HepG2 (cell line): ENCODE results near the gene VPS54. TPM values are rescaled to one million over a fixed set of nuclear protein-coding genes. Genes with fewer than 3 reads are reported as not detected.

Experiments used
- ATF7-NPFF ChIP-seq: sonication (generic); formaldehyde crosslinking; IDR thresholded peaks from 2 replicates; pipeline ENCODE4 v1.8.1; 2023; ENCODE audit warnings: mild to moderate bottlenecking, low read depth, missing genetic modification reagents, moderate library complexity
- BRF2 ChIP-seq: sonication (generic); formaldehyde crosslinking; IDR thresholded peaks from 2 replicates; pipeline ENCODE4 v1.8.1; 2022; ENCODE audit warnings: mild to moderate bottlenecking, missing genetic modification reagents
- FLYWCH1 ChIP-seq: sonication (generic); formaldehyde crosslinking; IDR thresholded peaks from 2 replicates; pipeline ENCODE4 v1.8.1; 2023; ENCODE audit warnings: mild to moderate bottlenecking, missing genetic modification reagents
- IRF2 ChIP-seq: IDR thresholded peaks from 2 replicates; pipeline ENCODE4 v1.6.1; 2018; ENCODE audit warnings: missing genetic modification reagents, missing compliant biosample characterization
- JDP2 ChIP-seq: sonication (generic); formaldehyde crosslinking; IDR thresholded peaks from 2 replicates; pipeline ENCODE4 v1.8.1; 2022; ENCODE audit warnings: missing genetic modification reagents, borderline replicate concordance
- KLF9 ChIP-seq: IDR thresholded peaks from 2 replicates; pipeline ENCODE4 v1.6.1; 2016; ENCODE audit warnings: low read depth
- MED13 ChIP-seq: sonication (generic); formaldehyde crosslinking; IDR thresholded peaks from 2 replicates; pipeline ENCODE4 v1.5.0; 2020; ENCODE audit warnings: missing genetic modification reagents
- POGZ ChIP-seq: sonication (generic); formaldehyde crosslinking; IDR thresholded peaks from 2 replicates; pipeline ENCODE4 v1.4.0; 2020; ENCODE audit warnings: mild to moderate bottlenecking, missing genetic modification reagents
- RBM22 ChIP-seq: fragments of 200-400 bp; formaldehyde crosslinking; optimal IDR thresholded peaks from 2 replicates; pipeline ENCODE3; 2017; ENCODE audit warnings: mild to moderate bottlenecking, low read length, moderate library complexity
- RFX5 ChIP-seq: IDR thresholded peaks from 2 replicates; pipeline ENCODE4 v1.6.1; 2011; ENCODE audit warnings: low read depth, low read length, improper control_type of control experiment
- SMARCE1 ChIP-seq: fragments of 450-650 bp; IDR thresholded peaks from 2 replicates; pipeline ENCODE4 v1.6.1; 2017; ENCODE audit warnings: borderline replicate concordance
- SP140L ChIP-seq: sonication (generic); formaldehyde crosslinking; IDR thresholded peaks from 2 replicates; pipeline ENCODE4 v1.4.0; 2020; ENCODE audit warnings: missing genetic modification reagents, borderline replicate concordance
- SYNCRIP ChIP-seq: fragments of 200-400 bp; formaldehyde crosslinking; IDR thresholded peaks from 2 replicates; pipeline ENCODE4 v1.6.1; 2018; ENCODE audit warnings: mild to moderate bottlenecking, low read depth, low read length; ENCODE audit not compliant: insufficient read depth
- ZNF12 ChIP-seq: sonication (generic); formaldehyde crosslinking; IDR thresholded peaks from 2 replicates; pipeline ENCODE4 v1.5.0; 2020; ENCODE audit warnings: missing genetic modification reagents
- ZNF530 ChIP-seq: sonication (generic); formaldehyde crosslinking; IDR thresholded peaks from 2 replicates; pipeline ENCODE4 v1.5.0; 2020; ENCODE audit warnings: low read depth, mild to moderate bottlenecking, missing genetic modification reagents
- ZNF619 ChIP-seq: sonication (generic); formaldehyde crosslinking; IDR thresholded peaks from 2 replicates; pipeline ENCODE4 v1.4.0; 2020; ENCODE audit warnings: mild to moderate bottlenecking, missing genetic modification reagents
- polyA plus RNA-seq, 8 experiments: library from polyadenylated mRNA; depleted of rRNA in 3 of 8; stranded (reverse) in 7 of 8; unstranded in 1 of 8; fragments of >200 nt; fragmentation: Illumina TruSeq in 4 of 8; extraction: Trizol in 4 of 8; gene quantifications; 2 replicates each; pipeline versions ENCODE4 v1.2.1 to v1.2.3, GENCODE V29; 2011 to 2016; ENCODE audit warnings: low read depth in 4 of 8, missing spikeins in 1 of 8, mixed read lengths in 1 of 8; ENCODE audit not compliant: insufficient read depth in 1 of 8
- total RNA-seq, 5 experiments: library from RNA; depleted of rRNA; stranded (reverse); fragments of >200 nt; fragmentation: Illumina TruSeq; extraction: Trizol; gene quantifications; 2 replicates each; pipeline ENCODE4 v1.2.3, GENCODE V29; 2016; ENCODE audit warnings: low read depth in 1 of 5
- TF ChIP-seq, protein P1 (sequence below): IDR thresholded peaks from 2 replicates; pipeline ENCODE4 v1.6.1; 2018; ENCODE audit warnings: missing genetic modification reagents
- TF ChIP-seq, protein P2 (sequence below): sonication (generic); formaldehyde crosslinking; IDR thresholded peaks from 2 replicates; pipeline ENCODE4 v1.5.0; 2020; ENCODE audit warnings: mild to moderate bottlenecking, missing genetic modification reagents
- TF ChIP-seq, protein P3 (sequence below): sonication (generic); formaldehyde crosslinking; IDR thresholded peaks from 2 replicates; pipeline ENCODE4 v1.4.0; 2020; ENCODE audit warnings: mild to moderate bottlenecking, missing genetic modification reagents
- TF ChIP-seq, protein P4 (sequence below): sonication (generic); formaldehyde crosslinking; IDR thresholded peaks from 2 replicates; pipeline ENCODE4 v1.4.0; 2020; ENCODE audit warnings: low read depth, missing genetic modification reagents

VPS54 gene
- total and polyA plus RNA-seq, 2 of the 13 experiments (the other 11 are each of a cell fraction or from before 2014, with no cell fraction given): 64.7 to 77.5 TPM

- no peak for TF ChIP-seq BRF2 (CRISPR knock-in tag)
- TF ChIP-seq, protein P1, sequence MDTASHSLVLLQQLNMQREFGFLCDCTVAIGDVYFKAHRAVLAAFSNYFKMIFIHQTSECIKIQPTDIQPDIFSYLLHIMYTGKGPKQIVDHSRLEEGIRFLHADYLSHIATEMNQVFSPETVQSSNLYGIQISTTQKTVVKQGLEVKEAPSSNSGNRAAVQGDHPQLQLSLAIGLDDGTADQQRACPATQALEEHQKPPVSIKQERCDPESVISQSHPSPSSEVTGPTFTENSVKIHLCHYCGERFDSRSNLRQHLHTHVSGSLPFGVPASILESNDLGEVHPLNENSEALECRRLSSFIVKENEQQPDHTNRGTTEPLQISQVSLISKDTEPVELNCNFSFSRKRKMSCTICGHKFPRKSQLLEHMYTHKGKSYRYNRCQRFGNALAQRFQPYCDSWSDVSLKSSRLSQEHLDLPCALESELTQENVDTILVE: no peak
- no peak for TF ChIP-seq ZNF530 (CRISPR knock-in tag)
- TF ChIP-seq, protein P2, sequence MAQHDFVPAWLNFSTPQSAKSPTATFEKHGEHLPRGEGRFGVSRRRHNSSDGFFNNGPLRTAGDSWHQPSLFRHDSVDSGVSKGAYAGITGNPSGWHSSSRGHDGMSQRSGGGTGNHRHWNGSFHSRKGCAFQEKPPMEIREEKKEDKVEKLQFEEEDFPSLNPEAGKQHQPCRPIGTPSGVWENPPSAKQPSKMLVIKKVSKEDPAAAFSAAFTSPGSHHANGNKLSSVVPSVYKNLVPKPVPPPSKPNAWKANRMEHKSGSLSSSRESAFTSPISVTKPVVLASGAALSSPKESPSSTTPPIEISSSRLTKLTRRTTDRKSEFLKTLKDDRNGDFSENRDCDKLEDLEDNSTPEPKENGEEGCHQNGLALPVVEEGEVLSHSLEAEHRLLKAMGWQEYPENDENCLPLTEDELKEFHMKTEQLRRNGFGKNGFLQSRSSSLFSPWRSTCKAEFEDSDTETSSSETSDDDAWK (CRISPR knock-in tag): no peak
- no peak for TF ChIP-seq MED13 (CRISPR knock-in tag)
- TF ChIP-seq, protein P3, sequence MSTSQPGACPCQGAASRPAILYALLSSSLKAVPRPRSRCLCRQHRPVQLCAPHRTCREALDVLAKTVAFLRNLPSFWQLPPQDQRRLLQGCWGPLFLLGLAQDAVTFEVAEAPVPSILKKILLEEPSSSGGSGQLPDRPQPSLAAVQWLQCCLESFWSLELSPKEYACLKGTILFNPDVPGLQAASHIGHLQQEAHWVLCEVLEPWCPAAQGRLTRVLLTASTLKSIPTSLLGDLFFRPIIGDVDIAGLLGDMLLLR (CRISPR knock-in tag): no peak
- 0 out of 2 replicates have a peak, but pooled peaks have one; percentile 28 for TF ChIP-seq ZNF12
- no peak; the same call in 1 of the 2 replicates for TF ChIP-seq IRF2 (CRISPR knock-in tag)
- TF ChIP-seq RFX5: no peak
- TF ChIP-seq, protein P4, sequence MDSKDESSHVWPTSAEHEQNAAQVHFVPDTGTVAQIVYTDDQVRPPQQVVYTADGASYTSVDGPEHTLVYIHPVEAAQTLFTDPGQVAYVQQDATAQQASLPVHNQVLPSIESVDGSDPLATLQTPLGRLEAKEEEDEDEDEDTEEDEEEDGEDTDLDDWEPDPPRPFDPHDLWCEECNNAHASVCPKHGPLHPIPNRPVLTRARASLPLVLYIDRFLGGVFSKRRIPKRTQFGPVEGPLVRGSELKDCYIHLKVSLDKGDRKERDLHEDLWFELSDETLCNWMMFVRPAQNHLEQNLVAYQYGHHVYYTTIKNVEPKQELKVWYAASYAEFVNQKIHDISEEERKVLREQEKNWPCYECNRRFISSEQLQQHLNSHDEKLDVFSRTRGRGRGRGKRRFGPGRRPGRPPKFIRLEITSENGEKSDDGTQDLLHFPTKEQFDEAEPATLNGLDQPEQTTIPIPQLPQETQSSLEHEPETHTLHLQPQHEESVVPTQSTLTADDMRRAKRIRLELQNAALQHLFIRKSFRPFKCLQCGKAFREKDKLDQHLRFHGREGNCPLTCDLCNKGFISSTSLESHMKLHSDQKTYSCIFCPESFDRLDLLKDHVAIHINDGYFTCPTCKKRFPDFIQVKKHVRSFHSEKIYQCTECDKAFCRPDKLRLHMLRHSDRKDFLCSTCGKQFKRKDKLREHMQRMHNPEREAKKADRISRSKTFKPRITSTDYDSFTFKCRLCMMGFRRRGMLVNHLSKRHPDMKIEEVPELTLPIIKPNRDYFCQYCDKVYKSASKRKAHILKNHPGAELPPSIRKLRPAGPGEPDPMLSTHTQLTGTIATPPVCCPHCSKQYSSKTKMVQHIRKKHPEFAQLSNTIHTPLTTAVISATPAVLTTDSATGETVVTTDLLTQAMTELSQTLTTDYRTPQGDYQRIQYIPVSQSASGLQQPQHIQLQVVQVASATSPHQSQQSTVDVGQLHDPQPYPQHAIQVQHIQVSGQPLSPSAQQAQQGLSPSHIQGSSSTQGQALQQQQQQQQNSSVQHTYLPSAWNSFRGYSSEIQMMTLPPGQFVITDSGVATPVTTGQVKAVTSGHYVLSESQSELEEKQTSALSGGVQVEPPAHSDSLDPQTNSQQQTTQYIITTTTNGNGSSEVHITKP (CRISPR knock-in tag): no peak; the same call in 1 of the 2 replicates
- no peak for TF ChIP-seq ATF7-NPFF (CRISPR knock-in tag)
- no peak for TF ChIP-seq ZNF619 (CRISPR knock-in tag)
- TF ChIP-seq RBM22: no peak
- TF ChIP-seq FLYWCH1 (CRISPR knock-in tag): no peak
- peak; percentile 74; the same call in 1 of the 2 replicates for TF ChIP-seq KLF9
- TF ChIP-seq SMARCE1: no peak
- TF ChIP-seq JDP2: no peak; the same call in 1 of the 2 replicates
- TF ChIP-seq SYNCRIP: no peak
- peak; percentile 90 for TF ChIP-seq POGZ (CRISPR knock-in tag)
- 0 out of 2 replicates have a peak, but pooled peaks have one; percentile 22 for TF ChIP-seq SP140L (CRISPR knock-in tag)
Measured at GRCh38 chr2:64024259-64024949, 5.2 kb upstream of the VPS54 start (continued).
